Measurements from ENCODE around the gene PLPP1. TPM values are rescaled to one million over a fixed set of nuclear protein-coding genes. Genes with fewer than 3 reads are reported as not detected.

PLPP1 gene
- total RNA-seq, 1 experiment from 2014 or later = 77.8 TPM

- DNase-seq (ENCODE audit: low spot score) = no peak
Observed at GRCh38 chr5:55450050-55450765, 84.6 kb downstream of the PLPP1 start.

- DNase-seq (ENCODE audit: low spot score) = no peak
Observed at GRCh38 chr5:55446640-55447351, 88.0 kb downstream of the PLPP1 start.

GRCh38 chr5:55445791-55446190, 89.0 kb downstream of the PLPP1 start:
- DNase-seq (ENCODE audit: low spot score) = no peak

- DNase-seq (ENCODE audit: low spot score) = no peak
Observed at GRCh38 chr5:55441954-55442353, 92.8 kb downstream of the PLPP1 start.

GRCh38 chr5:55441107-55441771, 93.5 kb downstream of the PLPP1 start:
- DNase-seq (ENCODE audit: low spot score) = no peak

GRCh38 chr5:55440188-55440646, 94.5 kb downstream of the PLPP1 start:
- DNase-seq (ENCODE audit: low spot score) = no peak

GRCh38 chr5:55438998-55439397, 95.8 kb downstream of the PLPP1 start:
- DNase-seq (ENCODE audit: low spot score) = peak; percentile 24

GRCh38 chr5:55437859-55438206, 96.9 kb downstream of the PLPP1 start:
- DNase-seq (ENCODE audit: low spot score) = no peak

GRCh38 chr5:55437452-55437851, 97.3 kb downstream of the PLPP1 start:
- no peak for DNase-seq (ENCODE audit: low spot score)

GRCh38 chr5:55432549-55432948, 102.2 kb downstream of the PLPP1 start:
- DNase-seq (ENCODE audit: low spot score) = no peak

GRCh38 chr5:55429613-55430253, 105.0 kb downstream of the PLPP1 start:
- no peak for DNase-seq (ENCODE audit: low spot score)

- no peak for DNase-seq (ENCODE audit: low spot score)
Observed at GRCh38 chr5:55429221-55429612, 105.5 kb downstream of the PLPP1 start.

- DNase-seq (ENCODE audit: low spot score) = peak; percentile 77
Observed at GRCh38 chr5:55427157-55427556, 107.6 kb downstream of the PLPP1 start.

GRCh38 chr5:55426455-55426854, 108.3 kb downstream of the PLPP1 start:
- no peak for DNase-seq (ENCODE audit: low spot score)

- DNase-seq (ENCODE audit: low spot score) = peak; percentile 20
Observed at GRCh38 chr5:55421074-55421529, 113.7 kb downstream of the PLPP1 start.

GRCh38 chr5:55418994-55419968, 115.5 kb downstream of the PLPP1 start:
- peak; percentile 63 for DNase-seq (ENCODE audit: low spot score)

- no peak for DNase-seq (ENCODE audit: low spot score)
Observed at GRCh38 chr5:55416306-55416705, 118.5 kb downstream of the PLPP1 start.

- DNase-seq (ENCODE audit: low spot score) = no peak
Observed at GRCh38 chr5:55415071-55415470, 119.7 kb downstream of the PLPP1 start.

GRCh38 chr5:55413644-55414043, 121.1 kb downstream of the PLPP1 start:
- DNase-seq (ENCODE audit: low spot score) = no peak

GRCh38 chr5:55411876-55412275, 122.9 kb downstream of the PLPP1 start:
- DNase-seq (ENCODE audit: low spot score) = no peak

GRCh38 chr5:55410845-55411244, 123.9 kb downstream of the PLPP1 start:
- no peak for DNase-seq (ENCODE audit: low spot score)
